GM21447 (cell line): ENCODE results near the gene SPATA31C1.
"Not testable (repeated sequence)": the region's sequence is repeated elsewhere in the genome, so short reads cannot be mapped to it uniquely, and the experiment has no call there.

ENCODE experiments used
- ATAC-seq: cut with Tn5 transposase; IDR thresholded peaks from one replicate; pipeline ENCODE4 v1.9.1; 2021; ENCODE audit not compliant: unreplicated experiment

SPATA31C1 gene

GRCh38 chr9:87886210-87886932 is 31.4 kb upstream of the SPATA31C1 start:
- no peak for ATAC-seq

GRCh38 chr9:87886933-87887505 is 30.7 kb upstream of the SPATA31C1 start:
- no peak for ATAC-seq

GRCh38 chr9:87887661-87888480 is 29.9 kb upstream of the SPATA31C1 start:
- no peak for ATAC-seq

GRCh38 chr9:87888501-87888900 is 29.3 kb upstream of the SPATA31C1 start:
- no peak for ATAC-seq

- ATAC-seq = no peak
Measured at GRCh38 chr9:87889065-87889881, 28.5 kb upstream of the SPATA31C1 start.

- ATAC-seq = no peak
Measured at GRCh38 chr9:87889882-87890252, 27.9 kb upstream of the SPATA31C1 start.

GRCh38 chr9:87890837-87891236 is 26.9 kb upstream of the SPATA31C1 start:
- no peak for ATAC-seq

- no peak for ATAC-seq
Measured at GRCh38 chr9:87891754-87892153, 26.0 kb upstream of the SPATA31C1 start.

GRCh38 chr9:87892956-87893355 is 24.8 kb upstream of the SPATA31C1 start:
- no peak for ATAC-seq

- no peak for ATAC-seq
Measured at GRCh38 chr9:87894998-87895625, 22.6 kb upstream of the SPATA31C1 start.

- no peak for ATAC-seq
Measured at GRCh38 chr9:87896891-87897290, 20.9 kb upstream of the SPATA31C1 start.

GRCh38 chr9:87898151-87898550 is 19.6 kb upstream of the SPATA31C1 start:
- ATAC-seq = no peak

- not testable (repeated sequence) for ATAC-seq
Measured at GRCh38 chr9:87902371-87902770, 15.4 kb upstream of the SPATA31C1 start.

GRCh38 chr9:87909310-87910041 is 8.3 kb upstream of the SPATA31C1 start:
- no peak for ATAC-seq

- no peak for ATAC-seq
Measured at GRCh38 chr9:87910821-87911220, 6.9 kb upstream of the SPATA31C1 start.

- not testable (repeated sequence) for ATAC-seq
Measured at GRCh38 chr9:87919013-87919412, 1.3 kb downstream of the SPATA31C1 start.

GRCh38 chr9:87921561-87921960 is 3.8 kb downstream of the SPATA31C1 start:
- ATAC-seq = not testable (repeated sequence)

GRCh38 chr9:87923012-87923411 is 5.2 kb downstream of the SPATA31C1 start:
- not testable (repeated sequence) for ATAC-seq

- not testable (repeated sequence) for ATAC-seq
Measured at GRCh38 chr9:87924851-87925250, 7.1 kb downstream of the SPATA31C1 start.

- not testable (repeated sequence) for ATAC-seq
Measured at GRCh38 chr9:87929152-87929551, 11.4 kb downstream of the SPATA31C1 start.
